IMR-90 (cell line): ENCODE measurements around the gene DCLK1.

Source experiments
- RAD21 ChIP-seq: IDR thresholded peaks from 2 replicates; pipeline ENCODE4 v1.6.1; 2012; ENCODE audit warnings: low read length, improper control_type of control experiment
- TF ChIP-seq, protein P1 (sequence below): conservative IDR thresholded peaks from 2 replicates; pipeline ENCODE4 v1.5.1; 2012; ENCODE audit warnings: mild to moderate bottlenecking, low read depth, low read length, improper control_type of control experiment
- TF ChIP-seq, protein P2 (sequence below): fragments of 150-350 bp; IDR thresholded peaks from 2 replicates; pipeline ENCODE4 v1.6.1; 2017; ENCODE audit warnings: mild to moderate bottlenecking, antibody characterized with exemption, low read length, low read depth

DNA sequence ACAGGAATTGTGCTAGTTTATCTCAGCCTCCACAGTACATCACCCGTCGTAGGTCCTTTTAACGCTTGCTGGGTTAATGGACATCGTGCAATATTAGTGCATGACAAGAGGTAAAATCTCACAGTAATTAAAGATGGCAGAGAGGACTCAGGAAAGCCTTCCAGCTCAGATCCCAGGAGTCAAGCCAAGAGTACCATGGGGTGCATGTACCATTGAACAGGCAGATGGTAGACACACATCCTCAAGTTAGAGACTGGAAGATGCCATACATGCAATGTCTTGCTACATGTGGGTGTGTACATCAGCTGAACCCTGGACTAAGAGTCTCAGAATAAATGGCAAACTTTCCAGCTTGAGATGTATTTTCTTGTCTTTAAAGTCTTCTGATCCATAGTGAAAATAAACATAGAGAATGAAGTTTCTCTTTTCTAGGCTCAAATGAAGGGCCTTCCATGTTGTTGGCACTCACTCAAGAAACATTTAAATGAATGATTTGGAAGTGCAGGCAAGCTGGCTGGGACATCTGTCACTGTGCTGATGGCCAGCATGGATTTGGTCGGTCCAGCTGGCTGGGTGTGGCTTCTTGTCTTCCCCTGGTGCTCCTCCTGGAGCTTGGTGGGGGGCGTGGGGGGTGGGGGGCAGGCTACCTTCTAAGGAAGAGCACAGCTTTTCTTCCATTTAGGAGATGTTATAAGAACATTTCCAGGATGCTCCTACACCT lies 363.8 kb downstream of the DCLK1 start:
- TF ChIP-seq RAD21 = no peak
- TF ChIP-seq, protein P1, sequence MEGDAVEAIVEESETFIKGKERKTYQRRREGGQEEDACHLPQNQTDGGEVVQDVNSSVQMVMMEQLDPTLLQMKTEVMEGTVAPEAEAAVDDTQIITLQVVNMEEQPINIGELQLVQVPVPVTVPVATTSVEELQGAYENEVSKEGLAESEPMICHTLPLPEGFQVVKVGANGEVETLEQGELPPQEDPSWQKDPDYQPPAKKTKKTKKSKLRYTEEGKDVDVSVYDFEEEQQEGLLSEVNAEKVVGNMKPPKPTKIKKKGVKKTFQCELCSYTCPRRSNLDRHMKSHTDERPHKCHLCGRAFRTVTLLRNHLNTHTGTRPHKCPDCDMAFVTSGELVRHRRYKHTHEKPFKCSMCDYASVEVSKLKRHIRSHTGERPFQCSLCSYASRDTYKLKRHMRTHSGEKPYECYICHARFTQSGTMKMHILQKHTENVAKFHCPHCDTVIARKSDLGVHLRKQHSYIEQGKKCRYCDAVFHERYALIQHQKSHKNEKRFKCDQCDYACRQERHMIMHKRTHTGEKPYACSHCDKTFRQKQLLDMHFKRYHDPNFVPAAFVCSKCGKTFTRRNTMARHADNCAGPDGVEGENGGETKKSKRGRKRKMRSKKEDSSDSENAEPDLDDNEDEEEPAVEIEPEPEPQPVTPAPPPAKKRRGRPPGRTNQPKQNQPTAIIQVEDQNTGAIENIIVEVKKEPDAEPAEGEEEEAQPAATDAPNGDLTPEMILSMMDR = no peak
- TF ChIP-seq, protein P2, sequence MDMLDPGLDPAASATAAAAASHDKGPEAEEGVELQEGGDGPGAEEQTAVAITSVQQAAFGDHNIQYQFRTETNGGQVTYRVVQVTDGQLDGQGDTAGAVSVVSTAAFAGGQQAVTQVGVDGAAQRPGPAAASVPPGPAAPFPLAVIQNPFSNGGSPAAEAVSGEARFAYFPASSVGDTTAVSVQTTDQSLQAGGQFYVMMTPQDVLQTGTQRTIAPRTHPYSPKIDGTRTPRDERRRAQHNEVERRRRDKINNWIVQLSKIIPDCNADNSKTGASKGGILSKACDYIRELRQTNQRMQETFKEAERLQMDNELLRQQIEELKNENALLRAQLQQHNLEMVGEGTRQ = no peak
